Measurements from ENCODE around the gene PAPPA. TPM values are rescaled to one million over a fixed set of nuclear protein-coding genes. Genes with fewer than 3 reads are reported as not detected.

The PAPPA gene
- total RNA-seq, 2 donors from 2014 or later, result 0.09 TPM

DNA sequence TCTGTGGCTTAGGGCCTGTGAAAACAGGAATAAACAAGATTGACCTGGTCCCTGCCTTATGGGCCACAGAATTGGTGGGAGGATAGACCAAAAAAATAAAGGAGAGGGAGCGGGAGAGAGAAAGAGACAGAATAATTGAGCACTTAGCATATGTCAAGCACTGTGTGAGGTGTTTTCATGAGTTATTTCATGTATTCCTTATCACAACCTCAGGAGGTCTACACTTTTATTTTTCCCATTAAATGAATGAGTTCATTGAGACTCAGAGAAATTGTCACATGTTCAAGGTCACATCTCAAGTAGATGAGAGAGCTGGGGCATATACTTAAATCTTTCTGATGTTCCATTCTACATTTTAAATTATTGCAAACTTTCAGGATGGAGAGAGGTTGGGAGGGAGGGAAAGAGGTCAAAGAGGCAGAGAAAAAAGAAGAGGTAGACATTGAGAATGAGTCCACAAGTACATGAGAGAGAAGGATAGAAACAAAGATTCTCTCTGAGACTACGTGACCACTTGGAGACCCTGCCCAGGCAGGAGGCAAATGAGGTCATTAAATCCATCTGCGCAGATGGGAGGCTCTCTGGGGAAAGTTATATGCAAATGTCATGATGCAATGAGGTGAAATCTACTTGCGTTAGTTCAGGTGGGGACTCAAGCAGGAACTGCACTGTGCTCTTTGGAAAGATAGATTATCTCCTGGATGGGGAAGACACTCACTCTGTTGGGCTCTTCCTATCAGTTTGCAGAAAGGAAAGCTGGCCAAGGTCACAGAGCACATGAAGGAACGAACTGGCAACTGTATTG lies 241.5 kb downstream of the PAPPA start:
- H3K4me3 Mint-ChIP-seq, result no peak overlapping the region
- H3K9me3 Mint-ChIP-seq, result no peaks in the 10 kb centered on the region
- peaks cover 6% of the 10 kb centered on the region for H3K4me1 Mint-ChIP-seq
- no peak for DNase-seq
- Histone ChIP-seq H3K9ac (ENCODE audit: extremely low read depth, low read length, poor library complexity, severe bottlenecking) (no peak overlapping the region), H3K27me3 (ENCODE audit: control insufficient read depth, insufficient read depth, low read length, poor library complexity, severe bottlenecking) (peaks cover 61% of the 10 kb centered on the region), H3K36me3 (ENCODE audit: control insufficient read depth, insufficient read depth, low read length) (no peaks in the 10 kb centered on the region), H3K4me3 (ENCODE audit: low read length) (no peak overlapping the region), H3K27ac (ENCODE audit: low read depth, low read length) (no peak overlapping the region), H3K4me1 (ENCODE audit: control insufficient read depth, insufficient read depth, low read length) (no peaks in the 10 kb centered on the region), H3K9me3 (ENCODE audit: control insufficient read depth, low read length) (no peaks in the 10 kb centered on the region)
- peaks cover 42% of the 10 kb centered on the region for H3K27me3 Mint-ChIP-seq (ENCODE audit: insufficient read depth)
- 93 to 98% methylated on average over 4 to 5 of the region's 5 CpGs for WGBS, 2 experiments (ENCODE audit: insufficient coverage in 1 of 2, insufficient read length in 1 of 2)
- H3K27ac Mint-ChIP-seq, result no peak overlapping the region
- no peaks in the 10 kb centered on the region for H3K36me3 Mint-ChIP-seq (ENCODE audit: low read depth)
- TF ChIP-seq, protein P1, sequence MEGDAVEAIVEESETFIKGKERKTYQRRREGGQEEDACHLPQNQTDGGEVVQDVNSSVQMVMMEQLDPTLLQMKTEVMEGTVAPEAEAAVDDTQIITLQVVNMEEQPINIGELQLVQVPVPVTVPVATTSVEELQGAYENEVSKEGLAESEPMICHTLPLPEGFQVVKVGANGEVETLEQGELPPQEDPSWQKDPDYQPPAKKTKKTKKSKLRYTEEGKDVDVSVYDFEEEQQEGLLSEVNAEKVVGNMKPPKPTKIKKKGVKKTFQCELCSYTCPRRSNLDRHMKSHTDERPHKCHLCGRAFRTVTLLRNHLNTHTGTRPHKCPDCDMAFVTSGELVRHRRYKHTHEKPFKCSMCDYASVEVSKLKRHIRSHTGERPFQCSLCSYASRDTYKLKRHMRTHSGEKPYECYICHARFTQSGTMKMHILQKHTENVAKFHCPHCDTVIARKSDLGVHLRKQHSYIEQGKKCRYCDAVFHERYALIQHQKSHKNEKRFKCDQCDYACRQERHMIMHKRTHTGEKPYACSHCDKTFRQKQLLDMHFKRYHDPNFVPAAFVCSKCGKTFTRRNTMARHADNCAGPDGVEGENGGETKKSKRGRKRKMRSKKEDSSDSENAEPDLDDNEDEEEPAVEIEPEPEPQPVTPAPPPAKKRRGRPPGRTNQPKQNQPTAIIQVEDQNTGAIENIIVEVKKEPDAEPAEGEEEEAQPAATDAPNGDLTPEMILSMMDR (conservative IDR thresholded peaks at IDR 0.05), result no peak

DNA sequence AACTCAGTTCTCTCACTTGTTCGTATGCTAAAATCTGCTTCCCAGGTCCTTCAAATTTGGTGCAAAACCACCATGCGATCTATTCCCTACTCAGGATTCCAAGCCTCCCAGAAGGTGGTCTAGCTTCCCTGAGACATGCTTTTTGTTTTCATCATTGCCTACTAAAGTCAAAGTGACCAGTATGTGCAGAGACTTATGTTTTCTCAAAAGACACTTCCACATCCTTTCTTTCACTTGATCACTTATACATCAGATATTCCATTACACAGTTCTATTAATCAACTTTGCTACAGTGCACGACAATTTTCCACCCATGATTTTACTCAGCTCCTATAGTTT lies 242.1 kb downstream of the PAPPA start:
- Histone ChIP-seq H3K4me3 (ENCODE audit: low read length) (no peak overlapping the region), H3K27ac (ENCODE audit: low read depth, low read length) (no peak overlapping the region), H3K4me1 (ENCODE audit: control insufficient read depth, insufficient read depth, low read length) (no peaks in the 10 kb centered on the region), H3K9ac (ENCODE audit: extremely low read depth, low read length, poor library complexity, severe bottlenecking) (no peak overlapping the region), H3K27me3 (ENCODE audit: control insufficient read depth, insufficient read depth, low read length, poor library complexity, severe bottlenecking) (peaks cover 61% of the 10 kb centered on the region), H3K9me3 (ENCODE audit: control insufficient read depth, low read length) (no peaks in the 10 kb centered on the region), H3K36me3 (ENCODE audit: control insufficient read depth, insufficient read depth, low read length) (no peaks in the 10 kb centered on the region)
- no peak overlapping the region for H3K27ac Mint-ChIP-seq
- DNase-seq, result no peak
- no peaks in the 10 kb centered on the region for H3K9me3 Mint-ChIP-seq
- no peak overlapping the region for H3K4me3 Mint-ChIP-seq
- H3K27me3 Mint-ChIP-seq (ENCODE audit: insufficient read depth), result peaks cover 42% of the 10 kb centered on the region
- peaks cover 3% of the 10 kb centered on the region for H3K4me1 Mint-ChIP-seq
- H3K36me3 Mint-ChIP-seq (ENCODE audit: low read depth), result no peaks in the 10 kb centered on the region
- 92 to 100% methylated on average over 2 to 3 of the region's 3 CpGs for WGBS, 2 experiments (ENCODE audit: insufficient coverage in 1 of 2, insufficient read length in 1 of 2)
- TF ChIP-seq, protein P1 (conservative IDR thresholded peaks at IDR 0.05), result no peak

GRCh38 chr9:116403171-116403570 lies 249.6 kb downstream of the PAPPA start:
- H3K4me1 ChIP-seq (ENCODE audit: control insufficient read depth, insufficient read depth, low read length), result no peaks in the 10 kb centered on the region
- no peak overlapping the region for H3K27ac ChIP-seq (ENCODE audit: low read depth, low read length)
- no peak for DNase-seq
- H3K4me1 Mint-ChIP-seq, result no peaks in the 10 kb centered on the region
- no peaks in the 10 kb centered on the region for H3K9me3 Mint-ChIP-seq
- no peaks in the 10 kb centered on the region for H3K9me3 ChIP-seq (ENCODE audit: control insufficient read depth, low read length)
- TF ChIP-seq, protein P1 (conservative IDR thresholded peaks at IDR 0.05), result no peak
- no peak overlapping the region for H3K9ac ChIP-seq (ENCODE audit: extremely low read depth, low read length, poor library complexity, severe bottlenecking)
- no peaks in the 10 kb centered on the region for H3K36me3 ChIP-seq (ENCODE audit: control insufficient read depth, insufficient read depth, low read length)
- H3K27ac Mint-ChIP-seq, result no peak overlapping the region
- H3K4me3 ChIP-seq (ENCODE audit: low read length), result no peak overlapping the region
- no peaks in the 10 kb centered on the region for H3K36me3 Mint-ChIP-seq (ENCODE audit: low read depth)
- peaks cover 41% of the 10 kb centered on the region for H3K27me3 ChIP-seq (ENCODE audit: control insufficient read depth, insufficient read depth, low read length, poor library complexity, severe bottlenecking)
- no peak overlapping the region for H3K4me3 Mint-ChIP-seq
- peaks cover 28% of the 10 kb centered on the region for H3K27me3 Mint-ChIP-seq (ENCODE audit: insufficient read depth)
